Naive thymus-derived CD4-positive, alpha-beta T cell (primary cell): ENCODE results near the gene TAGLN3. TPM values are rescaled to one million over a fixed set of nuclear protein-coding genes. Genes with fewer than 3 reads are reported as not detected.

Source experiments
- ATAC-seq: fragments of 150-1000 bp; cut with Tn5 transposase; 2 replicates; pipeline ENCODE4 v1.10.0; 2021; ENCODE audit warnings: mild to moderate bottlenecking, moderate library complexity
- CTCF ChIA-PET: fragments of 350-600 bp; sonication (Branson Sonifier 250); formaldehyde crosslinking; loops from one replicate; lab custom pipeline; 2021; ENCODE audit warnings: antibody characterized with exemption; lab: Charles Lee
- POLR2A ChIA-PET: fragments of 350-600 bp; sonication (Branson Sonifier 250); formaldehyde crosslinking; loops from one replicate; lab custom pipeline; 2021; ENCODE audit warnings: antibody characterized with exemption, inconsistent platforms; lab: Charles Lee
- DNase-seq, 9 donors: peaks; one replicate each; pipeline versions ENCODE4 v3.0.0 to v3.0.0-alpha.2; 2020 to 2022; ENCODE audit warnings: mixed read lengths in 1 of 9
- H3K27ac ChIP-seq: one replicate; pipeline ENCODE4 v1.7.0; 2013; ENCODE audit warnings: mild to moderate bottlenecking, low read depth, low read length, moderate library complexity
- H3K27me3 ChIP-seq, 2 donors: one replicate each; pipeline ENCODE4 v1.7.0; 2013; ENCODE audit warnings: low read length in 2 of 2, mild to moderate bottlenecking in 2 of 2, moderate library complexity in 2 of 2; ENCODE audit not compliant: control insufficient read depth in 2 of 2, insufficient read depth in 2 of 2
- H3K36me3 ChIP-seq, 3 experiments: 1 replicate in 2 of 3; 2 replicates in 1 of 3; pipeline ENCODE4 v1.7.0; 2013; ENCODE audit warnings: low read length in 3 of 3, mild to moderate bottlenecking in 3 of 3, moderate library complexity in 1 of 3; ENCODE audit not compliant: insufficient read depth in 3 of 3, control insufficient read depth in 2 of 3
- H3K4me1 ChIP-seq, 2 donors: one replicate each; pipeline ENCODE4 v1.7.0; 2013; ENCODE audit warnings: low read length in 2 of 2, mild to moderate bottlenecking in 2 of 2, moderate library complexity in 1 of 2; ENCODE audit not compliant: control insufficient read depth in 2 of 2, insufficient read depth in 2 of 2
- H3K4me3 ChIP-seq: 2 replicates; pipeline ENCODE4 v1.7.0; 2013; ENCODE audit warnings: mild to moderate bottlenecking, low read length
- H3K9me3 ChIP-seq, 3 experiments: 1 replicate in 2 of 3; 2 replicates in 1 of 3; pipeline ENCODE4 v1.7.0; 2013; ENCODE audit warnings: low read length in 3 of 3; ENCODE audit not compliant: control insufficient read depth in 2 of 3
- H3K27ac Mint-ChIP-seq, 9 donors: one replicate each; pipeline ENCODE4 v1.8.0; 2020 to 2022; ENCODE audit warnings: mixed read lengths in 9 of 9, mild to moderate bottlenecking in 8 of 9, moderate library complexity in 5 of 9, inconsistent platforms in 2 of 9
- H3K27me3 Mint-ChIP-seq, 5 donors: one replicate each; pipeline ENCODE4 v1.8.0; 2021 to 2022; ENCODE audit warnings: mixed read lengths in 5 of 5, mild to moderate bottlenecking in 1 of 5
- H3K36me3 Mint-ChIP-seq, 5 donors: one replicate each; pipeline ENCODE4 v1.8.0; 2020 to 2022; ENCODE audit warnings: mixed read lengths in 5 of 5, mild to moderate bottlenecking in 3 of 5, inconsistent platforms in 1 of 5
- H3K4me1 Mint-ChIP-seq, 7 donors: one replicate each; pipeline ENCODE4 v1.8.0; 2020 to 2022; ENCODE audit warnings: mixed read lengths in 7 of 7, mild to moderate bottlenecking in 3 of 7, inconsistent platforms in 1 of 7
- H3K4me3 Mint-ChIP-seq, 10 donors: one replicate each; pipeline ENCODE4 v1.8.0; 2020 to 2022; ENCODE audit warnings: mild to moderate bottlenecking in 10 of 10, mixed read lengths in 10 of 10, moderate library complexity in 6 of 10, inconsistent platforms in 2 of 10
- H3K9me3 Mint-ChIP-seq, 11 donors: one replicate each; pipeline ENCODE4 v1.8.0; 2020 to 2022; ENCODE audit warnings: mixed read lengths in 11 of 11, mild to moderate bottlenecking in 4 of 11, inconsistent platforms in 1 of 11, moderate library complexity in 1 of 11
- intact Hi-C, 2 donors: fragments of 100-400 bp; cut with micrococcal nuclease; formaldehyde crosslinking; loops; one replicate each; pipeline ENCODE4 v1.15.1; 2023
- polyA plus RNA-seq, 2 donors: library from polyadenylated mRNA; unstranded; fragments of 300-500 nt; fragmentation: Illumina TruSeq; gene quantifications; one replicate each; pipeline ENCODE4 v1.2.3, GENCODE V29; 2021
- total RNA-seq, 6 experiments: library from RNA in 5 of 6; stranded (reverse) in 5 of 6; gene quantifications; 1 replicate in 5 of 6; 2 replicates in 1 of 6; pipeline ENCODE4 v1.2.3 and lab custom pipeline; 2021 to 2026

Gene TAGLN3
- total and polyA plus RNA-seq, 7 experiments from 2014 or later = 0.51 TPM; not detected in 6

DNA sequence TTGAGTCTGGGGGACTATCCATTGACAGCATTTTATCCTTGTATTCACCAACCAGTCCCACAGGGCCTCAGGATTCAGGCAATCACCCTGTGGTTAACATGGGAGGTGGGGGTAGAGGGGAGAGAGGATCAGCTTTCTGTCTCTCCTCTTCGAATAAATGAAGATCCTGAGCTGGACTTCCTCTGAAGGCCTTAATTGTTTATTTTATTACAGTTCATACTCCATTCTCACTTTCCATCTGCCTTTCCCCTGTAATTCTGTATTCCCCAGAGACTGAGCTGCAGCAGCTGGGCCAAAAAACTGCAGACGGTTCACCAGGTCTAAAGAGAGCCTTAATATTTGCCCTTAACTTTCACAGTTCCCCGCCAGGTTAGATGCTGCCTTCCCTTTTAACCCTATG lies 11.9 kb downstream of the TAGLN3 start:
- no peak overlapping the region for H3K4me3 Mint-ChIP-seq
- no peak overlapping the region for H3K27ac ChIP-seq
- H3K9me3 Mint-ChIP-seq = peaks cover 0 to 3% (median 0%) of the 10 kb centered on the region in 11 donors
- POLR2A ChIA-PET = interaction anchor here (0.5 to 1.0 kb wide), 2 partner anchors 20 to 335 kb away, joined by 3 read pairs; no protein-coding TSS in a partner anchor
- DNase-seq (no peak), ATAC-seq (no peak)
- H3K27me3 Mint-ChIP-seq = no peaks in the 10 kb centered on the region
- peaks cover 0 to 20% (median 10%) of the 10 kb centered on the region in 7 donors for H3K4me1 Mint-ChIP-seq
- H3K27ac Mint-ChIP-seq = no peak overlapping the region
- H3K4me1 ChIP-seq = no peaks in the 10 kb centered on the region
- H3K9me3 ChIP-seq = no peaks in the 10 kb centered on the region
- CTCF ChIA-PET = interaction anchor here (0.5 to 2.5 kb wide), 5 partner anchors 19 to 342 kb away, joined by 3 to 6 read pairs (median 3); no protein-coding TSS in a partner anchor
- peaks cover 0 to 6% (median 0%) of the 10 kb centered on the region in 5 donors for H3K36me3 Mint-ChIP-seq
- H3K4me3 ChIP-seq = no peak overlapping the region
- intact Hi-C loops = no loop called here
- no peaks in the 10 kb centered on the region for H3K36me3 ChIP-seq
- no peaks in the 10 kb centered on the region for H3K27me3 ChIP-seq

DNA sequence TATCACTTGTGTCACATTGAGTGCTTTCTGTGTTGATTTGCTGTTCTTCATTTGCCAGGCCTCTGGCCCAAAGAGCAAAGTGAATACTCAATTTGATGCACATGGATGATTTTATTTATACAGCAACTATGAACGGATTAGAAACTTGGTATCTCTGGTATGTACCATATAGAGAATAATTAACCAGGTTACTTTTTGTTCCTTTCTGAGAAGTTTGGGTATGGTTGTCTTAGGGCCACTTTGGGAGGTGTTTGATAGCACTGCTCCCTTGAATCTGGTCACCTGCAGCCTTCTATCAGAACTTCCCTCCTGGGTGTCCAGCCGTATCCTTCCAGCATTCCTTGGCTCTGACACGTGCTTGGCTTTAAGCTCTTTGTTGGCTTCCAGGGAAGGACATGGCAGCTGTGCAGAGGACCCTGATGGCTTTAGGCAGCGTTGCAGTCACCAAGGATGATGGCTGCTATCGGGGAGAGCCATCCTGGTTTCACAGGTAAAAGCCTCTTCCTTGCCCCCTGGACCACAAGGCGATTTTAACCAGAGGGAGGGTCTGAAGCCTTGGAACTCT lies 12.7 kb downstream of the TAGLN3 start:
- POLR2A ChIA-PET = interaction anchor here (0.9 to 1.0 kb wide), 2 partner anchors 9 to 21 kb away, joined by 3 to 4 read pairs; no protein-coding TSS in a partner anchor
- Mint-ChIP-seq H3K27ac (no peak overlapping the region), H3K36me3 (peaks cover 0 to 6% (median 0%) of the 10 kb centered on the region in 5 donors), H3K4me3 (no peak overlapping the region), H3K27me3 (no peaks in the 10 kb centered on the region), H3K4me1 (peaks cover 0 to 20% (median 10%) of the 10 kb centered on the region in 7 donors), H3K9me3 (peaks cover 0 to 3% (median 0%) of the 10 kb centered on the region in 11 donors)
- Histone ChIP-seq H3K4me3 (no peak overlapping the region), H3K4me1 (no peaks in the 10 kb centered on the region), H3K27ac (no peak overlapping the region), H3K9me3 (no peaks in the 10 kb centered on the region), H3K27me3 (no peaks in the 10 kb centered on the region), H3K36me3 (no peaks in the 10 kb centered on the region)
- CTCF ChIA-PET = interaction anchor here (0.5 to 2.5 kb wide), 4 partner anchors 20 to 294 kb away, joined by 3 to 6 read pairs (median 3); no protein-coding TSS in a partner anchor
- DNase-seq (no peak), ATAC-seq (no peak)
- intact Hi-C loops = no loop called here

GRCh38 chr3:112012205-112012992 lies 13.7 kb downstream of the TAGLN3 start:
- CTCF ChIA-PET = interaction anchor here (0.6 to 5.0 kb wide), 17 partner anchors 9 to 345 kb away, joined by 3 to 92 read pairs (median 6); partner anchors contain the start of genes ABHD10 and TAGLN3
- Mint-ChIP-seq H3K4me3 (peak overlapping the region in 1 of 10 donors; percentile 13), H3K4me1 (peaks cover 0 to 20% (median 10%) of the 10 kb centered on the region in 7 donors)

DNA sequence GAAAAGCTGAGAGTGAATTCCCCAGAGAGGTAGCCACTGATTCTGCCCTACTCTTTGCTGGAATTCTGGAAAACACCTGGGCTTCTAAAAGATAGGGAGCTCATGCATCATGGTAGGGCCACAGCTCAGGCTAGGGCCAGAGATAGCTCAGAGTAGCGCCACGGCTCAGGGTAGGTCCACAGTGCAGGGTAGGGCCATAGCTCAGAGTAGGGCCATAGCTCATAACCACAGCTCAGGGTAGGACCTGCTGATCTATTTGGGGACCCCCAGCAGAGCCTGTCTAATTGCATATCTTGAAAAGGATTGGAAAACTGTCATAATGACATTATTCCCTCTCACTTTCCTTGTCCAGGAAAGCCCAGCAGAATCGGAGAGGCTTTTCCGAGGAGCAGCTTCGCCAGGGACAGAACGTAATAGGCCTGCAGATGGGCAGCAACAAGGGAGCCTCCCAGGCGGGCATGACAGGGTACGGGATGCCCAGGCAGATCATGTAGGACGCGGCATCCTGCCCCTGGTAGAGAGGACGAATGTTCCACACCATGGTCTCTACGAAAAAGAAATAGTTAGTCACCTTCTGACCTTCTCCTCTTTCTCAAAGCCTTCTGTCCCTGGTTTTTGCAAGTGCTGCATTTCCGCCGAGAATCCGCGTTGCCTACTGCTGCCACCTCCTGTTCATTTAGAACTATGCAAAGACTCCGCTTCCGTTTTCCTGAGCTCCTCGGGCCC lies 14.5 kb downstream of the TAGLN3 start:
- Histone ChIP-seq H3K4me3 (no peak overlapping the region), H3K36me3 (no peaks in the 10 kb centered on the region), H3K9me3 (no peaks in the 10 kb centered on the region), H3K27ac (no peak overlapping the region), H3K4me1 (no peaks in the 10 kb centered on the region), H3K27me3 (no peaks in the 10 kb centered on the region)
- ChIA-PET POLR2A (interaction anchor here (0.6 to 1.7 kb wide), 5 partner anchors 34 to 346 kb away, joined by 3 to 13 read pairs (median 3); partner anchors contain the start of gene ABHD10), CTCF (interaction anchor here (0.6 to 5.0 kb wide), 37 partner anchors 9 to 346 kb away, joined by 3 to 92 read pairs (median 3); partner anchors contain the start of genes ABHD10 and TAGLN3)
- ATAC-seq (peak; percentile 88), DNase-seq (peak in 8 of 9 donors; percentile 30 to 63 (median 55))
- intact Hi-C loops = loop anchor here (1.0 to 2.0 kb wide), 5 partner anchors 24 to 344 kb away; no protein-coding TSS in a partner anchor
- H3K9me3 Mint-ChIP-seq = peaks cover 0 to 3% (median 0%) of the 10 kb centered on the region in 11 donors
- peaks cover 0 to 6% (median 0%) of the 10 kb centered on the region in 5 donors for H3K36me3 Mint-ChIP-seq
- H3K4me3 Mint-ChIP-seq = peak overlapping the region in 4 of 10 donors; percentile 24 to 70 (median 26)
- H3K27me3 Mint-ChIP-seq = no peaks in the 10 kb centered on the region
- H3K4me1 Mint-ChIP-seq = peaks cover 0 to 20% (median 10%) of the 10 kb centered on the region in 7 donors
- peak overlapping the region in 2 of 9 donors; percentile 42 to 83 for H3K27ac Mint-ChIP-seq

More at GRCh38 chr3:112012205-112012992, 13.7 kb downstream of the TAGLN3 start:
- intact Hi-C loops = loop anchor here in 1 of 2 donors (2.0 kb wide), 1 partner anchor 118 kb away; no protein-coding TSS in a partner anchor
- POLR2A ChIA-PET = interaction anchor here (0.6 to 1.7 kb wide), 5 partner anchors 10 to 345 kb away, joined by 3 to 13 read pairs (median 4); partner anchors contain the start of gene ABHD10
- H3K9me3 ChIP-seq = no peaks in the 10 kb centered on the region
- DNase-seq (no peak), ATAC-seq (no peak)
- no peak overlapping the region for H3K27ac ChIP-seq
- no peaks in the 10 kb centered on the region for H3K27me3 ChIP-seq
- no peaks in the 10 kb centered on the region for H3K36me3 ChIP-seq
- H3K4me3 ChIP-seq = no peak overlapping the region
- peaks cover 0 to 6% (median 0%) of the 10 kb centered on the region in 5 donors for H3K36me3 Mint-ChIP-seq
- H3K27ac Mint-ChIP-seq = peak overlapping the region in 1 of 9 donors; percentile 16
- H3K4me1 ChIP-seq = no peaks in the 10 kb centered on the region
- H3K27me3 Mint-ChIP-seq = no peaks in the 10 kb centered on the region
- H3K9me3 Mint-ChIP-seq = peaks cover 0 to 3% (median 0%) of the 10 kb centered on the region in 11 donors

DNA sequence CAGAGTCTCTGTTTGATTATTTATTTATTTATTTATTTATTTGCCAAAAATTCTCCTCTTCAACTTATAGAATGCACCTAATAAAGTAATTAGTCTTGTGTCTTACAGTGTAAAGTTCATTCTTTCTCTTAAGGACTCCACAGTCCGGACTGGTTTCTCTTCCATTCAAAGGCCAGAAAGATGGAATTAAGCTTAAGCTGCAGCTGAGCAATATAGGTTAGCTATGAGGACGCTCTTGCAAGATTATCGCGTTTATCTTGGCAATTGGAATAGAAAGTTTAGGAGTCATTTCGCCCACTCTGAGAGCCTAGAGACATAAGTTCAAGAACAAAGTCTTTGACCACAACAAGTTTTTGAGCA lies 15.0 kb downstream of the TAGLN3 start:
- POLR2A ChIA-PET = interaction anchor here (0.7 to 1.7 kb wide), 2 partner anchors 35 to 344 kb away, joined by 3 to 13 read pairs; partner anchors contain the start of gene ABHD10
- intact Hi-C loops = loop anchor here (1.0 to 2.0 kb wide), 5 partner anchors 24 to 344 kb away; no protein-coding TSS in a partner anchor
- no peaks in the 10 kb centered on the region for H3K27me3 ChIP-seq
- Mint-ChIP-seq H3K27me3 (no peaks in the 10 kb centered on the region), H3K4me1 (peaks cover 0 to 20% (median 10%) of the 10 kb centered on the region in 7 donors), H3K4me3 (peak overlapping the region in 3 of 10 donors; percentile 24 to 29 (median 24)), H3K36me3 (peaks cover 0 to 4% (median 0%) of the 10 kb centered on the region in 5 donors), H3K27ac (peak overlapping the region in 1 of 9 donors; percentile 83), H3K9me3 (peaks cover 0 to 2% (median 0%) of the 10 kb centered on the region in 11 donors)
- no peaks in the 10 kb centered on the region for H3K4me1 ChIP-seq
- no peaks in the 10 kb centered on the region for H3K9me3 ChIP-seq
- H3K27ac ChIP-seq = no peak overlapping the region
- CTCF ChIA-PET = interaction anchor here (0.6 to 5.0 kb wide), 33 partner anchors 10 to 346 kb away, joined by 3 to 92 read pairs (median 5); partner anchors contain the start of genes ABHD10 and TAGLN3
- no peak overlapping the region for H3K4me3 ChIP-seq
- ATAC-seq (peak; percentile 35), DNase-seq (no peak)
- H3K36me3 ChIP-seq = no peaks in the 10 kb centered on the region
